ENCODE data around the gene LRBA. TPM values are rescaled to one million over a fixed set of nuclear protein-coding genes. Genes with fewer than 3 reads are reported as not detected.

Gene LRBA
- total RNA-seq, 3 donors from 2014 or later (not counting 1 experiment from before 2014, with no cell fraction given): 72.1 to 87.6 (median 83.1) TPM

DNA sequence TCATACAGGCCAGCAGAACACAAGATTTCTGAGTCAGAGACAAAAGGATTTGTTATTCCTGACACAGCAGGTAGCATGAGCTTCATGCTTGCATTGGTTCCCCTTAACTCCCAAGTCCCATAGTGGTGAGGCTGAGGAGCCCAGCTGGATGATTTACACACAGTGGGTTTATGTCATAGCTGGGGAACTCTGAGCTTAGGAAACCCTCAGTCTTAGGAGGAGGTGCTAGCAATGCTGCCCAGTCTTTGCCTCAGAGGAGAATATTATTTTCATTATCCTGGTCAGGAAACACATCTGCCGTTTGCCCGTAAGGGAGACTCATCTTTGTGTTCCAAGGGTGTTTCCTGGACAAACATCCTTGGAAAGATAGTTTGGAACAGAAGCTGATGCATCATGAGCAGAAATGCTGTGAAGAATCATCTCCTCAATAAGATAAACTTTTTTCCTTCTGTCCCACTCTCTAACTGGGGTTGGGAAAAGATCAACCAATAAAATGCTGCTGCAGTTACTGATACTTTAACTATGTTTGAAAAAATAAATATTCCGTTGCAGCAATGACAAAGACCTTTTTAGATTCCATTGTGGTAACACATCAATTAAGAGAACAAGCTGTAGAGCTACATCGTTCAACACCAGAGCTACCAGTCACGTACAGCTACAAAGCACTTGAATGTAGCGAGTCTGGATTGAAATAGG is 790.0 kb downstream of the LRBA start:
- H3K27ac Mint-ChIP-seq: no peak overlapping the region
- WGBS (ENCODE audit: insufficient coverage): 95% methylated on average over 4 of the region's 6 CpGs
- H3K36me3 Mint-ChIP-seq: no peaks in the 10 kb centered on the region
- no peaks in the 10 kb centered on the region for H3K36me3 ChIP-seq (ENCODE audit: control insufficient read depth, insufficient read depth, low read length)
- intact Hi-C loops (cut with micrococcal nuclease): no loop called here
- H3K9me3 Mint-ChIP-seq: no peaks in the 10 kb centered on the region
- H3K27ac ChIP-seq (ENCODE audit: low read length): no peak overlapping the region
- peaks cover 4 to 9% of the 10 kb centered on the region in 2 donors for H3K27me3 Mint-ChIP-seq (ENCODE audit: low read depth in 2 of 2)
- no peak for ATAC-seq
- no peak overlapping the region for H3K4me3 ChIP-seq (ENCODE audit: low read length)
- peaks cover 2% of the 10 kb centered on the region for H3K27me3 ChIP-seq (ENCODE audit: control insufficient read depth, insufficient read depth, low read length)
- H3K9me3 ChIP-seq (ENCODE audit: control insufficient read depth, insufficient read depth, low read length): no peaks in the 10 kb centered on the region
- no peak overlapping the region for H3K4me3 Mint-ChIP-seq
- TF ChIP-seq, protein P1, sequence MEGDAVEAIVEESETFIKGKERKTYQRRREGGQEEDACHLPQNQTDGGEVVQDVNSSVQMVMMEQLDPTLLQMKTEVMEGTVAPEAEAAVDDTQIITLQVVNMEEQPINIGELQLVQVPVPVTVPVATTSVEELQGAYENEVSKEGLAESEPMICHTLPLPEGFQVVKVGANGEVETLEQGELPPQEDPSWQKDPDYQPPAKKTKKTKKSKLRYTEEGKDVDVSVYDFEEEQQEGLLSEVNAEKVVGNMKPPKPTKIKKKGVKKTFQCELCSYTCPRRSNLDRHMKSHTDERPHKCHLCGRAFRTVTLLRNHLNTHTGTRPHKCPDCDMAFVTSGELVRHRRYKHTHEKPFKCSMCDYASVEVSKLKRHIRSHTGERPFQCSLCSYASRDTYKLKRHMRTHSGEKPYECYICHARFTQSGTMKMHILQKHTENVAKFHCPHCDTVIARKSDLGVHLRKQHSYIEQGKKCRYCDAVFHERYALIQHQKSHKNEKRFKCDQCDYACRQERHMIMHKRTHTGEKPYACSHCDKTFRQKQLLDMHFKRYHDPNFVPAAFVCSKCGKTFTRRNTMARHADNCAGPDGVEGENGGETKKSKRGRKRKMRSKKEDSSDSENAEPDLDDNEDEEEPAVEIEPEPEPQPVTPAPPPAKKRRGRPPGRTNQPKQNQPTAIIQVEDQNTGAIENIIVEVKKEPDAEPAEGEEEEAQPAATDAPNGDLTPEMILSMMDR (IDR thresholded peaks at IDR 0.05): no peak
- H3K4me1 Mint-ChIP-seq: no peaks in the 10 kb centered on the region
- H3K4me1 ChIP-seq (ENCODE audit: control insufficient read depth, insufficient read depth, low read length): no peaks in the 10 kb centered on the region
- DNase-seq: no peak

DNA sequence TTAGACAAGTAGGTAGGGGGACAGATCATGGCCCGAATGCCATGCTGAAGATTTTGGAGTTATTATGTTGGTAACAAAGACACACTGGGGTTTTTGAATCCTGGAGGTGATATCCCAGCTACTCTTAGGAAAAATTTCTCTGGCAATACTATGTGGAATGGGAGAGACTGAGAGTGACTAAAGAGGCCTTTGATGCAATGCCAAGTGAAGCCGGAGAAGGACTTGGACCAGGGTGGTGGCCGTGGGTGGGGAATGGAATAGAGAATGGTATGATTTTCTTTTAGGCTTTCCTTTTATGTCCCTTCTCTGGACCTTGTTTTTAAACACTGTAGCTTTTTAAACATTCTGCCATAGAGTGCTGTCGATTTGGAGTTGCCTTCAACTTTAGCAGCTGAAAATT is 795.2 kb downstream of the LRBA start:
- ATAC-seq (no peak), DNase-seq (no peak)
- Mint-ChIP-seq H3K4me3 (no peak overlapping the region), H3K9me3 (no peaks in the 10 kb centered on the region), H3K27ac (no peak overlapping the region), H3K27me3 (ENCODE audit: low read depth in 2 of 2) (no peaks in the 10 kb centered on the region), H3K4me1 (no peaks in the 10 kb centered on the region), H3K36me3 (no peaks in the 10 kb centered on the region)
- Histone ChIP-seq H3K4me3 (ENCODE audit: low read length) (no peak overlapping the region), H3K27me3 (ENCODE audit: control insufficient read depth, insufficient read depth, low read length) (no peaks in the 10 kb centered on the region), H3K27ac (ENCODE audit: low read length) (no peak overlapping the region), H3K4me1 (ENCODE audit: control insufficient read depth, insufficient read depth, low read length) (no peaks in the 10 kb centered on the region), H3K36me3 (ENCODE audit: control insufficient read depth, insufficient read depth, low read length) (no peaks in the 10 kb centered on the region), H3K9me3 (ENCODE audit: control insufficient read depth, insufficient read depth, low read length) (no peaks in the 10 kb centered on the region)
- intact Hi-C loops (cut with micrococcal nuclease): no loop called here
- TF ChIP-seq, protein P1 (IDR thresholded peaks at IDR 0.05): no peak
- 93% methylated on average over 4 of the region's 4 CpGs for WGBS (ENCODE audit: insufficient coverage)

DNA sequence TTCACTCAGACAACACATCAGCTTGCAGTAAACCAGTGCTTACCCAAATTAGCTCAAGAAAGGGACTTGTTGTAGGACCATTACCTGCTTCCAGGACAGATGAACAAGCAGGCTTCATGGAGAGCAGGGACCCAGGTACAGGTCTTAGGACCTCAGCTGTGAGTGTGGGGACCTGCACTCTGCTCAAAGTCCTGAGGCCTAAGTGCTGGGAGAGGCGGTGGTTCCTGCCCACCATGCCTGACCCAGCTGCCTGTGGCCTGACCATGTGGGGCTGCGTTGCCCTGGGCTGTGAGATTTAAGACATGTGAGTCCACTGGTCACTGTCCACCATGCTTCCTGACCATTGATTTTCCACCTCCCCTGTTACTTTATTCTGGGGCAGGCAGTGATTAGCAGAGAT is 796.6 kb downstream of the LRBA start:
- DNase-seq (no peak), ATAC-seq (no peak)
- TF ChIP-seq, protein P1 (IDR thresholded peaks at IDR 0.05): no peak
- Histone ChIP-seq H3K9me3 (ENCODE audit: control insufficient read depth, insufficient read depth, low read length) (no peaks in the 10 kb centered on the region), H3K4me3 (ENCODE audit: low read length) (no peak overlapping the region), H3K36me3 (ENCODE audit: control insufficient read depth, insufficient read depth, low read length) (no peaks in the 10 kb centered on the region), H3K27me3 (ENCODE audit: control insufficient read depth, insufficient read depth, low read length) (no peaks in the 10 kb centered on the region), H3K4me1 (ENCODE audit: control insufficient read depth, insufficient read depth, low read length) (no peaks in the 10 kb centered on the region), H3K27ac (ENCODE audit: low read length) (no peak overlapping the region)
- no peaks in the 10 kb centered on the region for H3K36me3 Mint-ChIP-seq
- no peak overlapping the region for H3K4me3 Mint-ChIP-seq
- H3K9me3 Mint-ChIP-seq: no peaks in the 10 kb centered on the region
- H3K27me3 Mint-ChIP-seq (ENCODE audit: low read depth in 2 of 2): no peaks in the 10 kb centered on the region
- H3K4me1 Mint-ChIP-seq: no peaks in the 10 kb centered on the region
- no peak overlapping the region for H3K27ac Mint-ChIP-seq
- WGBS (ENCODE audit: insufficient coverage): 92% methylated on average over 2 of the region's 2 CpGs
- intact Hi-C loops (cut with micrococcal nuclease): no loop called here

DNA sequence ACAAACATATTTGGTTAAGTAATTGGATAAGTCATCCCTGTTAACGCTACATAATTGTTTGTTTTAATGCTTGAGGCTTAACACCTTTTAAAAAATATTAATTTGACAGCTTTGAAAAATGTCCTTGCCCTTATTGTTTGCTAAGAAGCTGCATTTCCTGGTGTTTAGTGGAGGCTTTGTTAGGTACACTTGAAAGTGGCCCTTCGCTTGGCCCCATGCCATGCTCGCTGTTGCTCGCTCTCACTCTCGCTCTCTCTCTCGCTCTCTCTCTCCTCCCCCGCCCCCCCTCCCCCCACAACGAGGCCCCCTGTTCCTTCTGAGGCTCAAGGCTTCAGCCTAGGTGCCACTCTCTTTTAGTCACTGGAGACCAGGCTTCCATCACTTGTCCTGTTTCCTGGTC is 797.3 kb downstream of the LRBA start:
- Histone ChIP-seq H3K27ac (ENCODE audit: low read length) (no peak overlapping the region), H3K36me3 (ENCODE audit: control insufficient read depth, insufficient read depth, low read length) (no peaks in the 10 kb centered on the region), H3K9me3 (ENCODE audit: control insufficient read depth, insufficient read depth, low read length) (no peaks in the 10 kb centered on the region), H3K4me3 (ENCODE audit: low read length) (no peak overlapping the region), H3K27me3 (ENCODE audit: control insufficient read depth, insufficient read depth, low read length) (no peaks in the 10 kb centered on the region), H3K4me1 (ENCODE audit: control insufficient read depth, insufficient read depth, low read length) (no peaks in the 10 kb centered on the region)
- DNase-seq: no peak
- TF ChIP-seq, protein P1 (IDR thresholded peaks at IDR 0.05): no peak
- 88% methylated on average over 6 of the region's 8 CpGs for WGBS (ENCODE audit: insufficient coverage)
- Mint-ChIP-seq H3K36me3 (no peaks in the 10 kb centered on the region), H3K9me3 (no peaks in the 10 kb centered on the region), H3K4me3 (no peak overlapping the region), H3K27me3 (ENCODE audit: low read depth in 2 of 2) (no peaks in the 10 kb centered on the region), H3K4me1 (no peaks in the 10 kb centered on the region), H3K27ac (no peak overlapping the region)
- no peak for ATAC-seq
- intact Hi-C loops (cut with micrococcal nuclease): no loop called here

Measured in natural killer cell (primary cell).